Measurements from ENCODE around the gene PCBP2. TPM values are rescaled to one million over a fixed set of nuclear protein-coding genes. Genes with fewer than 3 reads are reported as not detected.
A peak's percentile ranks its signal among the peaks of the same experiment; 100 is the strongest.

The PCBP2 gene
- total and polyA plus RNA-seq, 10 of the 15 experiments (the other 5 are each of a cell fraction or from before 2014, with no cell fraction given) = 109 to 803 (median 327) TPM

- TF ChIP-seq SP1 (IDR thresholded peaks at IDR 0.05; ENCODE audit: low read depth, low read length) (peak; percentile 91), POLR2AphosphoS5 (IDR thresholded peaks at IDR 0.05; ENCODE audit: low read length) (peak; percentile 99), SIN3A (IDR thresholded peaks at IDR 0.05; ENCODE audit: low read depth, low read length) (0 out of 2 replicates have a peak, but pooled peaks have one; percentile 26), TCF7 (IDR thresholded peaks at IDR 0.05; ENCODE audit: borderline replicate concordance) (no peak), SRF (IDR thresholded peaks at IDR 0.05; ENCODE audit: low read depth in 2 of 2, low read length in 2 of 2) (no peak), LARP7 (IDR thresholded peaks at IDR 0.05) (no peak), ZBED1 (IDR thresholded peaks at IDR 0.05; ENCODE audit: borderline replicate concordance) (no peak), ZNF384 (IDR thresholded peaks at IDR 0.05; ENCODE audit: borderline replicate concordance, low read depth, low read length) (no peak), NR2F1 (conservative IDR thresholded peaks at IDR 0.05) (no peak), EGR1 (IDR thresholded peaks at IDR 0.05; ENCODE audit: borderline replicate concordance in 1 of 2, low read depth in 2 of 2, low read length in 2 of 2) (no peak), DPF2 (IDR thresholded peaks at IDR 0.05) (no peak; the same call in 1 of the 2 replicates), ASH2L (IDR thresholded peaks at IDR 0.05; ENCODE audit: borderline replicate concordance, low read depth) (no peak), CHD1 (IDR thresholded peaks at IDR 0.05; ENCODE audit: low read depth, low read length) (no peak), MEF2B (IDR thresholded peaks at IDR 0.05; ENCODE audit: partially characterized antibody, poor library complexity, severe bottlenecking) (no peak), ZNF207 (IDR thresholded peaks at IDR 0.05; ENCODE audit: borderline replicate concordance) (no peak), HSF1 (IDR thresholded peaks at IDR 0.05; ENCODE audit: low read depth, low read length) (no peak), RELA (IDR thresholded peaks at IDR 0.05; ENCODE audit: borderline replicate concordance, partially characterized antibody) (no peak), BRCA1 (IDR thresholded peaks at IDR 0.05; ENCODE audit: low read depth, low read length) (no peak), SIX5 (IDR thresholded peaks at IDR 0.05; ENCODE audit: low read depth, low read length, severe bottlenecking) (no peak), ZSCAN29 (IDR thresholded peaks at IDR 0.05) (no peak), SUZ12 (IDR thresholded peaks at IDR 0.05; ENCODE audit: unreplicated experiment) (no peak)
- TF ChIP-seq, protein P1, sequence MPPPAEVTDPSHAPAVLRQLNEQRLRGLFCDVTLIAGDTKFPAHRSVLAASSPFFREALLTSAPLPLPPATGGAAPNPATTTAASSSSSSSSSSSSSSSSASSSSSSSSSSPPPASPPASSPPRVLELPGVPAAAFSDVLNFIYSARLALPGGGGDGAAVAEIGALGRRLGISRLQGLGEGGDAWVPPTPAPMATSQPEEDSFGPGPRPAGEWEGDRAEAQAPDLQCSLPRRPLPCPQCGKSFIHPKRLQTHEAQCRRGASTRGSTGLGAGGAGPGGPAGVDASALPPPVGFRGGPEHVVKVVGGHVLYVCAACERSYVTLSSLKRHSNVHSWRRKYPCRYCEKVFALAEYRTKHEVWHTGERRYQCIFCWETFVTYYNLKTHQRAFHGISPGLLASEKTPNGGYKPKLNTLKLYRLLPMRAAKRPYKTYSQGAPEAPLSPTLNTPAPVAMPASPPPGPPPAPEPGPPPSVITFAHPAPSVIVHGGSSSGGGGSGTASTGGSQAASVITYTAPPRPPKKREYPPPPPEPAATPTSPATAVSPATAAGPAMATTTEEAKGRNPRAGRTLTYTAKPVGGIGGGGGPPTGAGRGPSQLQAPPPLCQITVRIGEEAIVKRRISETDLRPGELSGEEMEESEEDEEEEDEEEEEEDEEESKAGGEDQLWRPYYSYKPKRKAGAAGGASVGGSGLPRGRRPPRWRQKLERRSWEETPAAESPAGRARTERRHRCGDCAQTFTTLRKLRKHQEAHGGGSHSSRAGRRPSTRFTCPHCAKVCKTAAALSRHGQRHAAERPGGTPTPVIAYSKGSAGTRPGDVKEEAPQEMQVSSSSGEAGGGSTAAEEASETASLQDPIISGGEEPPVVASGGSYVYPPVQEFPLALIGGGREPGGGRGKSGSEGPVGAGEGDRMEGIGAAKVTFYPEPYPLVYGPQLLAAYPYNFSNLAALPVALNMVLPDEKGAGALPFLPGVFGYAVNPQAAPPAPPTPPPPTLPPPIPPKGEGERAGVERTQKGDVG (CRISPR knock-in tag; IDR thresholded peaks at IDR 0.05) = no peak
- TF ChIP-seq, protein P2, sequence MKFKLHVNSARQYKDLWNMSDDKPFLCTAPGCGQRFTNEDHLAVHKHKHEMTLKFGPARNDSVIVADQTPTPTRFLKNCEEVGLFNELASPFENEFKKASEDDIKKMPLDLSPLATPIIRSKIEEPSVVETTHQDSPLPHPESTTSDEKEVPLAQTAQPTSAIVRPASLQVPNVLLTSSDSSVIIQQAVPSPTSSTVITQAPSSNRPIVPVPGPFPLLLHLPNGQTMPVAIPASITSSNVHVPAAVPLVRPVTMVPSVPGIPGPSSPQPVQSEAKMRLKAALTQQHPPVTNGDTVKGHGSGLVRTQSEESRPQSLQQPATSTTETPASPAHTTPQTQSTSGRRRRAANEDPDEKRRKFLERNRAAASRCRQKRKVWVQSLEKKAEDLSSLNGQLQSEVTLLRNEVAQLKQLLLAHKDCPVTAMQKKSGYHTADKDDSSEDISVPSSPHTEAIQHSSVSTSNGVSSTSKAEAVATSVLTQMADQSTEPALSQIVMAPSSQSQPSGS (IDR thresholded peaks at IDR 0.05; ENCODE audit: low read length) = no peak
- TF ChIP-seq, protein P3, sequence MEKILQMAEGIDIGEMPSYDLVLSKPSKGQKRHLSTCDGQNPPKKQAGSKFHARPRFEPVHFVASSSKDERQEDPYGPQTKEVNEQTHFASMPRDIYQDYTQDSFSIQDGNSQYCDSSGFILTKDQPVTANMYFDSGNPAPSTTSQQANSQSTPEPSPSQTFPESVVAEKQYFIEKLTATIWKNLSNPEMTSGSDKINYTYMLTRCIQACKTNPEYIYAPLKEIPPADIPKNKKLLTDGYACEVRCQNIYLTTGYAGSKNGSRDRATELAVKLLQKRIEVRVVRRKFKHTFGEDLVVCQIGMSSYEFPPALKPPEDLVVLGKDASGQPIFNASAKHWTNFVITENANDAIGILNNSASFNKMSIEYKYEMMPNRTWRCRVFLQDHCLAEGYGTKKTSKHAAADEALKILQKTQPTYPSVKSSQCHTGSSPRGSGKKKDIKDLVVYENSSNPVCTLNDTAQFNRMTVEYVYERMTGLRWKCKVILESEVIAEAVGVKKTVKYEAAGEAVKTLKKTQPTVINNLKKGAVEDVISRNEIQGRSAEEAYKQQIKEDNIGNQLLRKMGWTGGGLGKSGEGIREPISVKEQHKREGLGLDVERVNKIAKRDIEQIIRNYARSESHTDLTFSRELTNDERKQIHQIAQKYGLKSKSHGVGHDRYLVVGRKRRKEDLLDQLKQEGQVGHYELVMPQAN (conservative IDR thresholded peaks at IDR 0.05) = no peak
Observed at GRCh38 chr12:53441040-53441833, 10.7 kb upstream of the PCBP2 start, which contains the start of gene PRR13 (continued).

Data from GM12878 (cell line).